GM15510 (cell line): ENCODE measurements around the gene GDAP2.

Source experiments
- POLR2A ChIP-seq: IDR thresholded peaks from 3 replicates; pipeline ENCODE4 v1.6.1; 2011; ENCODE audit warnings: borderline replicate concordance; ENCODE audit not compliant: insufficient read length; ENCODE audit errors: extremely low read depth

GDAP2 gene

DNA sequence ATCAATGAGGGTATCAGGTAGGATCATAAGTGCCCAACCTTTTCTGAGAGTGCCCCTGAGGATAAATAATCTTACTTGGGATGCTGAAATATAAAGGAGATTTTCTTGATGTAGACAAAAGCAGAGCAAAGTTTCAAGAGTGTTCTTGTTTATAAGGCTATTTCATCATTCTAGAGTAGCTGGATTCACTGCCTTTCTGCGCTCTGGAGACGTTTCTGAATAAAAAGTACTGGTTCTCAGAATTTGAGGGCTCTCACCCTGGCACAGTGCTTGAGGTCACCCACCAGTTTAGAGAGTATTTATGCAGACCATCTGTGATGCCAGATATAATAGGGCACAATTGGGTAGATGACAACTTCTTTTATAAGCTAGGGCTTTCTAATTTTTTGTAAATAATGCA, 103.3 kb downstream of the GDAP2 start:
- no peak for TF ChIP-seq POLR2A

DNA sequence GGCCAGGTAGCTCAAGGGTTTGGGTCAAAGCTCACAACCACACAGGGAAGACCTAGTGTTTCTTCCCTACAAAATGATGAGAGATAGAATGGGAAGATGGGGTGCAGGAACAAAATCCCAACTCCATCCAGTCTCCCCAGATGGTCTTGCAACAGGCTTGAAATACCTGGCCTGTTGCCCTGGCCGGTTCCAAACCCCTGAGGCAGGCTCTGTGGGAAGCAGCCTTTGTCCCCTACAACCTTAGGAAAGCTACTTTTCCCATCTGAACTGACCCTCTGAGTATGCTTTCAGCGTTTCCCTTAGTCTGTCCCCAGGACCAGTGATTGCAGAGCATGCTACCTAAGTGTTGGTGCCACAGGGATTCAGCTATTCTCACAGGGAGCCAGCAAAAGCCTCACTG, 104.0 kb downstream of the GDAP2 start:
- TF ChIP-seq POLR2A = no peak

DNA sequence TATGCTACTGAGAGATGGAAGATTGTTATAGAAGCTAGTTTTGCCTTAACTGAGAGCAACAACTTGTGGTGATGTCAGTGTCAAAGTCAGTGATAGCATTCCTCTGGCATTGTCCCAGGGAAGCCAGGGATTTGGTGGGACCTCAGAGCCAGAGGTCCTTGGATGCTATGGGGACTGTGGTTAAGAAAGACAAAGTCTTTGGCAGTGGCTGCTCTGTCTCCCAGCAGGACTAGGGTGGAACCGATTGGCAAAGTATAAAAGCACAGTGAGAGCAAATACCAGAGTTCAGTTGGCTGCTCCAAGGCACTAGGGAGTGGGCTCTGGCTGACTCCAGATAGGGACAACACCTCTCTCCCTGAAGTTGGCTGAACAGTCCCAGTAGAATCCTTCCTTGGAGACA, 104.8 kb downstream of the GDAP2 start:
- no peak for TF ChIP-seq POLR2A

DNA sequence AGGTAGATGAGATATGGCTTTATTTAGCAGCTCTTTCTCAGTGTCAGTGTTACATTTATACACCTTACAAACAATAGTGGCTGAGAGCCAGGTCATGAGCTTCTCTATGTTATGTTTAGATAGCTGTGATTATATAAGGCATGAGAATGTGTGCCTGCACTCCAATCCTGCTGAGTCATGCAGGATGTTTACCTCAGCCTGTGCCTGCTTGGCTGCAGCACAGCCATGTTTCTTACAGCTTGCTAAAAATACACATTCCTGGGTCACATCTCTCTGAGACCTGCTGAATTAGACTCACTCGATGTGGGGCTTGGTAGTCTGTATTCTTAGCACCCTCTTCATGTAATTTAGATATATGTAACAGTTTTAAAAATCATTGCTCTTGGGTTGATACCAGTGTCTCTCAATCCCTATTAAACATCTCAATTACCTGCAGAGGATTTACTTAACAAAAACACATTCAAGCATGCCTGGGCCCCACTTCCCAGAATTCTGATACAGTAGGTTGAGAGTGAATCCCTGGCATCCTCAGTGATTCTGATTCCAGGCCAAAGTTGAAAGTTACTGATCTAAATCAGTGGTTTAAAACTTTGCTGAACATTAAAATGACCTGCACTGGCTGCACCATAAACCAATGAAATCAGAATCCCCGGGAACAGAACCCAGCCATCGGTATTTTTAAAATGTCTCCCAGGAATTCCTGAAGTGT, 107.5 kb downstream of the GDAP2 start:
- TF ChIP-seq POLR2A = no peak

DNA sequence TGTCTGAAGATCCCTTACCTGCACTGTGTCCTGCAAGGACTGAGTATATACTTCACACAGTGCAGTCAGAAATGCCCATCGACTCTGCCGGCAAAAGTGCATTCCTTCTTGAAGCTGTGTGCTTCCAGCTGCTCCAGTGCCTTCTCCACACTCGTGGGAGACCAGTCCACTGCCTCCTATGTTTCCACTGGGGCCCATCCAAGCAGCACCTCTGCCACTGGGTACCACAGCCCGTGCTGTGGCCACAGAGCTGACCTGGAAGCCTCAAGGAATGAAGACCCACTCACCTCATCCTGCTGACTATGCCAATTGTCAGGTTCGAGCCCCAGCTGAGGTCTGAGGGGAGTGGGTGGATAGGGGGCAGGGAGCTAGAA, 108.1 kb downstream of the GDAP2 start:
- TF ChIP-seq POLR2A = no peak

DNA sequence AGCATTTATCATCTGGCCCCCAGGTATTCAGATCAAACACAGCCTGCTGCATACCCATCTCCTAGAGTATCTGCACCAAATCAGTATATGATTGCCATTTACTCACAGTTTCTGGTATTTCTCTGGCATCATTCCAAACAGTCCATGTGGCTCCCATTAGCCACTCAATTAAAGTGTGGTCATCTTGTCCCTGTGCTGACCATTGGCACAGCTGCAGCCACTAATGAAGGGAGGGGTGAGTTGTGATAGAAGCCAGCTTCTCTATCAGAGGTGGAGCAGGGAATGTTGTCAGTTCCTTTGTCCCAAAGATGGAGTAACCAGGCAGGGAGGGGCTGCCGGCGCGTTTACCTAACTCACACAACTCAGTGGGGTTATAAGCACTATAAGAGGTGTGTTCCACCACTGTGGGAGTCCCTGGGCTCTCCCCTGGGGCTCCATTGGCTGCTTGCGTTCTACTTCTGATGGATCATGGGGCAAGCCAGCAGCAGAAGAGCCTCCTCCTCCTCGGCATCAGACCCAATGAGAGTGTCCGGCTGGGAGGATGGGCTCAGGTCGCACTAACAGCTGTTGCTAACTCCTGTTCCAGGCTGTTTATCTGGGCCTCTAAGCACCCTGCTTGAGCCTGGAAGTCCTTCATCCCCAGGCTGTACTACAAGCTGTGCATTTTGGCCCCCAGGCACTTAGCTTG, 108.6 kb downstream of the GDAP2 start:
- TF ChIP-seq POLR2A = no peak

DNA sequence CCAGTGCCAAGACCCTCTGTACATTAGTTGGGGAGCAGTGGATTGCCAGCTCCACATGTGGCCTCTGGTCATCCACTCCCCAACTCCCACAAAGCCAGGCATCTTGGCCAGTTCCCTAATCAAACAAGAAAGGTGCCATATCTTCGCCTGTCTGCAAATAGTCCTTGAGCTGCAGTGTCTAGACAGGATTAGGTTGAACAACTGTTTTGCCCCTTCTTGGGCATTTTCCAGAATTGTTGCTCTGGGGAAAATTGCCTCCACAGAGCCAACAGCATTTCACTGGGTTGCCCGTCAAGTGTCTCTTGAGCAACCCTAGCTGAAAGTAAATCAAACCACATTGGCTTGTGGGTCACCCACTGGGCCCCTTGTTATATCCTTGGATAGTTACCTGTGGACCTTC, 109.3 kb downstream of the GDAP2 start:
- no peak for TF ChIP-seq POLR2A

DNA sequence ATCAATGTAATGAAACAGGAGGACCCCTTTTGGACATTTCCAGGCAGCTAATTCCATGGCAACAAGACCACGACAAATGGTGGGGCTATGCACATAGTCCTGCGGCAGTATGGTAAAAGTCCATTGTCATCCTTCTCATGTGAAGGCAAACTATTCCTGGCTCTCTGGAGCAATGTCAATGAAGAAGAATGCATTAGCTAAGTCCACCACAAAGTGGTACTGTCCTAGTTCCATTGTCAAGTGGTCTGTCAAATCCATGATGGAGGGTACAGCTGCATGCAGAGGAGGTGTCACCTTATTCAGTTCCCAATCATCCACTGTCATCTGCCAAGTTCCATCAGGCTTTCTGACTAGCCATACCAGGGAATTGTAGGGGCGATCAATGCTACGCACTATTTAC, 110.1 kb downstream of the GDAP2 start:
- TF ChIP-seq POLR2A = no peak

DNA sequence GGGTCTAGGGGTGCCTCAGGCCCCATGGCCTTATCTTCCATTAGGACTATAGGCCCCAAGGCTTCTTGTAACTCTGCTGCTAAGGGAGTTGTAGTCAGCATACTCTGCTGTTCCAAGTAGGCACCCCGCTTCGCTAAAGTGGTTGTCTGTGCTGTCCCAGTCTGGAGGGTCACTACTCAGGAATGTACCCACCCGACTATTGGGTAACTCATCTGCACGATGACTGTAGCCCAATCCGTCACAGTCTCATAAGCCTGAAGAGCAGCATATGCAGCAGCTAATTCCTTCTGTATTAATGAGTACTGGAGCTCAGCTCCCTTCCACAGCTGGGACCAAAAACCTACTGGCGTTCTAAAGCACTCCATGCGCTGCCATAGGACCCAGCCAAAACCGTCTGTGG, 111.0 kb downstream of the GDAP2 start:
- TF ChIP-seq POLR2A = no peak

DNA sequence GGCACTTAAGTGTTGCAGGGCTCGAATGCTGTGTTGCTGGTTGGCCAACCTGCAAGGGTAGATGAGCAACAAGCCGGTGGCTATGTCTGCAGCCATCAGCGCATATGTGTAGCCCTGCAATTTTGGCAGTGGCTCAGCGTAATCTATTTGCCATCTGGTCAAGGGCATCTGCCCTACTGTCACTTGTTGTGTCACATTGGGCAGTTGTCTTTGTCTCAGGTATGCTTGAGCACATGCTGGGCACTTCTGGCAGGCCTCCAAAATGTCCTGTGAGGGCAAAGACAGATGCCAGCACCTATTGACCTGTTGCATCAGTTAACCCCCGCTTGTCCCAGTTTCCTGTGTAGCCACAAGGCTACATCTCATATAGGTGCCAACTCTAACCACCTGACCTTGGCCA, 111.8 kb downstream of the GDAP2 start:
- no peak for TF ChIP-seq POLR2A

DNA sequence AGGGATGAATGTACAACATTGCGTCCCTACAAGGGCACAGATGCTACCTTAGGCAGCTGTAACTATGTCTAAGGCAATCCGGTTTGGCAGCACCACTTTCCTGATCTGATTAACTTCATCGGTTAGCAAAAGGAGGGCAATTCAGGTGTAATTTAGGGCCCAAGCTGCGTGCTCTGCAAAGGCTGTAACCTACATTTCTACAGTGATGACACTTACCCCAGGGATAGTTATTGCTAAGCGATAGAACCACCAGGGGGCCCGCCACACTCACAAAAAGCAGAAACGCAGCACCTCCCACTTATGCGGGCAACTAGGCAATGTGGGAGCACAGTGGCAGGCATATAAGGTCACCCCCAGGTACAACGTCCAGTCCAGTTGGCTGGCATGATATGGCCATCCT, 113.5 kb downstream of the GDAP2 start:
- no peak for TF ChIP-seq POLR2A

DNA sequence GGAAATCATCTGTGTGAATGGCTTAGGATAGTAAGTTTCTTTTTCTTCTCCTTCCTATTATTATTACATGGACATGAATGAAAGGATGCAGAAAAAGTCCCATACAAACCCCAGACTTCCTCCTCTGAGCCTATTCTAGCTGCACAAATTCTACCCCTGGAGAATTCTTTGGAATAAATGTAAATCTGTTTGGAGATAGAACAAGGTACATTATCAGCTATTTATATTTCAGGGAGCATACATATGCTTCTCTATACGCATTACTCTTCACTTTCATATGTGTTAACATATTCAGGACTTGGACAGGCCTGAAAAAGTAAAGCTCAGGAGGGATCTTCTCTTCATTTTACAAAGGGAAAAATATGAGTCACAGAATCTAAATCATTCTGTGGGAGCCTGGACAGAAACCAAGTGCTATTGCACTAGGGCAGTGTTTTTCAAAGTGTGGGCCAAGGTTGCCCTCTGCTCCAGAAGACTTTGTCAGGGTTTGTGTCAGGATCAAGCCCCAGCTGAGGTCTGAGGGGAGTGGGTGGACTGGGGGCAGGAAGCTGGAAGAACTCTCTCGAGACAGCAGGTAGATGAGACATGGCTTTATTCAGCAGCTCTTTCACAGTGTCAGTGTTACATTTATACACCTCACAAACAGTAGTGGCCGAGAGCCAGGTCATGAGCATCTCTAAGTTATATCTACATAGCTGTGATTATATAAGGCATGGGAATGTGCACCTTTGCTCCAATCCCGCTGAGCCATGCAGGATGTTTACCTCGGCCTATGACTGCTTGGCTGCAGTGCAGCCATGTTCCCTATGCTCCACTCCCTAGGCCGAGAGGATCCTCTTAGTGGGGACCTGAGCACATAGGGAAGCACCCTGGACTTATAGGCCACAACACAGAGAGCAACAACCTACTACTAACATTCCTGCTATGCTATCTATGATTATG, 114.3 kb downstream of the GDAP2 start:
- no peak for TF ChIP-seq POLR2A
